DMS53 (cell line): ENCODE results near the gene ASPSCR1.

Experiments used
- DNase-seq: peaks from one replicate; lab custom pipeline; 2025; lab: John Stamatoyannopoulos, UW

The ASPSCR1 gene

GRCh38 chr17:81960130-81960958 lies 17.1 kb upstream of the ASPSCR1 start:
- DNase-seq: peak; percentile 63

GRCh38 chr17:81961087-81961511 lies 16.3 kb upstream of the ASPSCR1 start, which contains the start of gene NOTUM:
NOTUM (minus strand) TSS chr17:81961187; CDS start chr17:81960909, 278 bp downstream.
- DNase-seq: peak; percentile 75

GRCh38 chr17:81961521-81962498 lies 15.6 kb upstream of the ASPSCR1 start:
- DNase-seq: no peak

- DNase-seq: peak; percentile 63
Observed at GRCh38 chr17:81962499-81963441, 14.7 kb upstream of the ASPSCR1 start.

GRCh38 chr17:81964081-81964849 lies 13.2 kb upstream of the ASPSCR1 start:
- no peak for DNase-seq

- peak; percentile 99 for DNase-seq
Observed at GRCh38 chr17:81966343-81967243, 10.8 kb upstream of the ASPSCR1 start.

GRCh38 chr17:81967244-81967532 lies 10.2 kb upstream of the ASPSCR1 start:
- DNase-seq: no peak

- DNase-seq: peak; percentile 99
Observed at GRCh38 chr17:81967533-81968395, 9.7 kb upstream of the ASPSCR1 start.

- no peak for DNase-seq
Observed at GRCh38 chr17:81968396-81968745, 9.1 kb upstream of the ASPSCR1 start.

- DNase-seq: no peak
Observed at GRCh38 chr17:81968850-81969812, 8.3 kb upstream of the ASPSCR1 start.

- DNase-seq: peak; percentile 39
Observed at GRCh38 chr17:81973432-81973831, 4.0 kb upstream of the ASPSCR1 start.

- peak; percentile 96 for DNase-seq
Observed at GRCh38 chr17:81976332-81977210, 858 bp upstream of the ASPSCR1 start.

GRCh38 chr17:81978524-81979298 lies 1.3 kb downstream of the ASPSCR1 start:
- no peak for DNase-seq

GRCh38 chr17:81980122-81980521 lies 2.7 kb downstream of the ASPSCR1 start:
- DNase-seq: no peak

- no peak for DNase-seq
Observed at GRCh38 chr17:81980707-81981343, 3.4 kb downstream of the ASPSCR1 start.
